Measurements from ENCODE around the gene EDN1.

- TF ChIP-seq CTCF (IDR thresholded peaks at IDR 0.05) (no peak), POLR2AphosphoS5 (IDR thresholded peaks at IDR 0.05; ENCODE audit: low read depth, low read length) (no peak), SIN3A (IDR thresholded peaks at IDR 0.05; ENCODE audit: borderline replicate concordance, insufficient read depth, low read depth, low read length) (no peak), REST (IDR thresholded peaks at IDR 0.05; ENCODE audit: insufficient read depth in 1 of 2, low read depth in 2 of 2, low read length in 1 of 2) (no peak)
Observed at GRCh38 chr6:12276930-12277315, 13.2 kb upstream of the EDN1 start.

Data from Panc1 (cell line).